ENCODE data around the gene PVR. TPM values are rescaled to one million over a fixed set of nuclear protein-coding genes. Genes with fewer than 3 reads are reported as not detected.
A peak's percentile ranks its signal among the peaks of the same experiment; 100 is the strongest.

Gene PVR
- total and polyA plus RNA-seq, 8 donors: 9.3 to 28.8 (median 18.7) TPM

- Histone ChIP-seq H3K27ac (peak overlapping the region in 3 of 4 donors; percentile 55 to 79 (median 67)), H3K27me3 (no peaks in the 10 kb centered on the region), H3K4me3 (no peak overlapping the region), H3K36me3 (no peaks in the 10 kb centered on the region), H3K9me3 (no peaks in the 10 kb centered on the region), H3K4me1 (peaks cover 43 to 46% (median 43%) of the 10 kb centered on the region in 3 donors)
- FAIRE-seq (no peak), ATAC-seq (no peak), DNase-seq (no peak)
- intact Hi-C loops (cut with DNase I): no loop called here
- TF ChIP-seq, protein P1, sequence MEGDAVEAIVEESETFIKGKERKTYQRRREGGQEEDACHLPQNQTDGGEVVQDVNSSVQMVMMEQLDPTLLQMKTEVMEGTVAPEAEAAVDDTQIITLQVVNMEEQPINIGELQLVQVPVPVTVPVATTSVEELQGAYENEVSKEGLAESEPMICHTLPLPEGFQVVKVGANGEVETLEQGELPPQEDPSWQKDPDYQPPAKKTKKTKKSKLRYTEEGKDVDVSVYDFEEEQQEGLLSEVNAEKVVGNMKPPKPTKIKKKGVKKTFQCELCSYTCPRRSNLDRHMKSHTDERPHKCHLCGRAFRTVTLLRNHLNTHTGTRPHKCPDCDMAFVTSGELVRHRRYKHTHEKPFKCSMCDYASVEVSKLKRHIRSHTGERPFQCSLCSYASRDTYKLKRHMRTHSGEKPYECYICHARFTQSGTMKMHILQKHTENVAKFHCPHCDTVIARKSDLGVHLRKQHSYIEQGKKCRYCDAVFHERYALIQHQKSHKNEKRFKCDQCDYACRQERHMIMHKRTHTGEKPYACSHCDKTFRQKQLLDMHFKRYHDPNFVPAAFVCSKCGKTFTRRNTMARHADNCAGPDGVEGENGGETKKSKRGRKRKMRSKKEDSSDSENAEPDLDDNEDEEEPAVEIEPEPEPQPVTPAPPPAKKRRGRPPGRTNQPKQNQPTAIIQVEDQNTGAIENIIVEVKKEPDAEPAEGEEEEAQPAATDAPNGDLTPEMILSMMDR (IDR thresholded peaks at IDR 0.05): no peak
- 62 to 77% methylated on average over 2 of the region's 2 CpGs for WGBS, 2 donors
These were observed 50.5 kb downstream of the PVR start for GRCh38 chr19:44694184-44694579.

GRCh38 chr19:44696939-44697669 lies 53.4 kb downstream of the PVR start:
- Histone ChIP-seq H3K4me1 (peaks cover 29 to 32% (median 29%) of the 10 kb centered on the region in 3 donors), H3K36me3 (no peaks in the 10 kb centered on the region), H3K27me3 (no peaks in the 10 kb centered on the region), H3K4me3 (no peak overlapping the region), H3K27ac (peak overlapping the region in 3 of 4 donors; percentile 42 to 51 (median 46)), H3K9me3 (no peaks in the 10 kb centered on the region)
- peak in 5 of 6 donors; percentile 53 to 82 (median 78) for DNase-seq
- intact Hi-C loops (cut with DNase I): no loop called here
- 35 to 36% methylated on average over 22 of the region's 22 CpGs for WGBS, 2 donors
- FAIRE-seq: no peak
- TF ChIP-seq, protein P1 (IDR thresholded peaks at IDR 0.05): no peak
- ATAC-seq: peak; percentile 33 to 55 (median 46)

DNA sequence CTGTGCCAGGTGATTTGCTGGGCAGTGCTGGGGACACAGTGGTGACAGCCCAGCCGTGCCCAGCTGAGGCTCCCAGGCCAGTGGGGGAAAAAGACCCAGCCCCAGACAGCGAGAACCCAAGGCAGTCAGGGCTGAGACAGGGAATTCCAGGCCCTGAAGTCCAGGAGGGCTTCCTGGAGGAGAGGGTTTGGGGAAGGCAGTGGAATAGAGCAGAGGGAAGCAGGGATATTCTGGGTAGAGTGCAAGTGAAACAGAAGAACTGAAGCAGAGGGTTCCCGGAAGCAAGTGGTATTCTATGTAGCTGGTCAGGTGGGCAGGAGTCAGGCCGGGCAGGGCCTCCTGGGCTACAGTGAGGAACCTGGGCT lies 53.9 kb downstream of the PVR start:
- intact Hi-C loops (cut with DNase I): no loop called here
- H3K9me3 ChIP-seq: no peaks in the 10 kb centered on the region
- H3K4me1 ChIP-seq: peaks cover 26 to 28% (median 26%) of the 10 kb centered on the region in 3 donors
- FAIRE-seq (no peak), ATAC-seq (no peak), DNase-seq (no peak)
- peak overlapping the region in 3 of 4 donors; percentile 42 to 51 (median 46) for H3K27ac ChIP-seq
- no peak overlapping the region for H3K4me3 ChIP-seq
- H3K36me3 ChIP-seq: no peaks in the 10 kb centered on the region
- WGBS, 2 donors: 54 to 58% methylated on average over 4 of the region's 4 CpGs
- no peaks in the 10 kb centered on the region for H3K27me3 ChIP-seq
- TF ChIP-seq, protein P1 (IDR thresholded peaks at IDR 0.05): no peak

GRCh38 chr19:44698492-44699201 lies 54.9 kb downstream of the PVR start, which contains the start of gene CEACAM16:
Gene CEACAM16 (plus strand): TSS chr19:44699151. CDS start chr19:44701457, 2,306 bp downstream.
- Histone ChIP-seq H3K27me3 (no peaks in the 10 kb centered on the region), H3K4me3 (no peak within 1 kb of the TSS), H3K36me3 (no peaks in the 10 kb centered on the region), H3K27ac (peak within 1 kb of the TSS in 1 of 4 donors; percentile 46), H3K4me1 (peaks cover 19 to 23% (median 21%) of the 10 kb centered on the region in 3 donors), H3K9me3 (no peaks in the 10 kb centered on the region)
- 71 to 72% methylated on average over 13 of the region's 13 CpGs for WGBS, 2 donors
- TF ChIP-seq, protein P1 (IDR thresholded peaks at IDR 0.05): no peak
- DNase-seq (peak in 2 of 6 donors; percentile 59 to 63), FAIRE-seq (no peak), ATAC-seq (no peak)
- intact Hi-C loops (cut with DNase I): no loop called here
